HG03457 (cell line): ENCODE measurements around the gene GPR158.

Source experiments
- ATAC-seq: cut with Tn5 transposase; IDR thresholded peaks from one replicate; pipeline ENCODE4 v1.9.1; 2021; ENCODE audit warnings: moderate number of reproducible peaks; ENCODE audit not compliant: unreplicated experiment

Gene GPR158

GRCh38 chr10:25384618-25385017 is 209.8 kb downstream of the GPR158 start:
- no peak for ATAC-seq

GRCh38 chr10:25388188-25388861 is 213.5 kb downstream of the GPR158 start:
- no peak for ATAC-seq

DNA sequence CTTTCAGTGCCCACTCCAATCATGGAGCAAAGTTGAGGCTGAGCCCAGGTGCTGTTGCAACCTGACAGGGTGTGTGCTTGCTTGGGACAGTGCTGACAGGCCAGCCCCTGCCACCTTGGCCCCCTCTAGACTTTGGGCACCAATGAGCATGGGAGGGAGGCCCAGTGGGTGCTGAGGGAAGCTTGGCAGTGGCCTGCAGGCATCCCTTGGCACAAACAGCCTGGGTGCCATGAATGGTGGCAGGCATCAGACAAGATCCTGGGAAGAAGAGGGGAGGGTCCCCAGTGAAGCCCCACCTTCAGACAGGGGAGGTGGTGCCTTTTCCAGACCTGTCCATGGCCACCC is 214.0 kb downstream of the GPR158 start:
- no peak for ATAC-seq

- ATAC-seq, result no peak
Observed at GRCh38 chr10:25390733-25391132, 215.9 kb downstream of the GPR158 start.

GRCh38 chr10:25392132-25392531 is 217.3 kb downstream of the GPR158 start:
- ATAC-seq, result no peak

DNA sequence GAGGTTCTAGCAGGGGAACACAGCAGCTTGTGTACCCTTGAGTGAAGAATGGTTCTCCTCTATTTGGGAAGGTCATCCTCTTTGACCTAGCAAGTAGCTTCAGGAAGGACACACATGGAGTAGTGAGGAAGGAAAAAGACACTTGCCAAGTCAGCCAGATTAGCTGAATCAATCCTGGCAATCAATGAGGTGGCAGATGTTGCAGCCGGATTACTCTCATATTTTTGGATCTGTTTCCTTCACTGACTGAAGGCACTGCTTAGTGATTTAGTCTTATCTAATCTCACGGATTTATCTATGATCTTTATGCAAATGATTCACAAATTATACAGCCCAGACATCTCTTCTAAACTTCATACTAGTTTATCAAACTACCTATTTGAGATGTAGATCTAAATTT is 218.8 kb downstream of the GPR158 start:
- no peak for ATAC-seq

DNA sequence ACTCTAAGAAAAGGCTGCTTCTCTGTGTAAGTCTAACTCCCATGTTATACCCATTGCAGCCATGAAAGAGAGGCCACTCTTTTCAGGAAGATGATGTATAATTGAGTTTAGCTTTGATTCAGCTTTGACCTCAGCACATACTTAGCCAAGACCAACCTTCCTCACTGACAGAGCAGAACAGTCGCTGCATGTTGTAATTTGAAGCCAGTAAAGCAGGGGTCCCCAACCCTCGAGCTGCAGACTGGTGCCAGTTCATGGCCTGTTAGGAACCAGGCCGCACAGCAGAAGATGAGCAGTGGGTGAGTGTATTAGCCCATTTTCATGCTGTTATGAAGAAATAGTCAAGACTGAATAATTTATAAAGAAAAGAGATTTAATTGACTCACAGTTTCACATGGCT is 223.9 kb downstream of the GPR158 start:
- no peak for ATAC-seq

- ATAC-seq, result no peak
Observed at GRCh38 chr10:25405871-25406270, 231.1 kb downstream of the GPR158 start.

DNA sequence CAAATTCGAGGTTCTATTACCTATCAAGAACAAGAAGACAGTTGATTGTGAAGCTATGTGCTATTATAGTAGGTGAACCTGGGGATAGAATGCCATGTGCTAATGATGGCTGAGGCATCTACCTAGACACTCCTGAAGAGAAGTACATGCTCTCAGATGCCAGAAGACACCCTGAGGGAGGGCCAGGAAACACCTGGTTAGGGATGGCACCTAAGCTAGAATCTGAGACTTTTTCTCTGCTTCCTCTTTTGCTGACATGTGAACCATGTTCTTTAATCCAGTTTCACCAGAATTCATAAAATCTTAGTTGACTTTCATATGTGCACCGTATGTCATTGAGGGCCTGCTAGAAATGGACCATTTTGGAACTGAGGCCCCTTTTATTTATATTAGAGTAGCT is 242.8 kb downstream of the GPR158 start:
- no peak for ATAC-seq

GRCh38 chr10:25425776-25426175 is 251.0 kb downstream of the GPR158 start:
- ATAC-seq, result no peak

DNA sequence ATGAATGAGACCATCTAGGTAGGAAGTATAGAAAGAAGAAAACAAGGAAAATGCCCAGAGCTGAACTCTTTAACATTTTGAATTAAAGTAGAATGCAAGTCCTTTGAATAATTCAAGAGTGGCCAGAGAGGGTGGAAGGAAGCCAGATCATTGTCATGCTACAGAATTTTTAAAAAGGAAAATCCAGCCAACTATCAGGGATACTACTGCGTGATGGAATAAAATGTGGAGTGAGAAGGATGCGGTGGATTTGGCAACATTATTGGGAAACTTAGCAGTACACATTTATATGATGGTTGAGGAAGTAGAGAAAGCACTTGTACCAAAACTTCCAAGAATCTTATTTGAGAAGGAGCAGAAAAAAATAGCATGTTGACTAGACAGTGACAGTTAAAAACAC is 261.6 kb downstream of the GPR158 start:
- ATAC-seq, result no peak

DNA sequence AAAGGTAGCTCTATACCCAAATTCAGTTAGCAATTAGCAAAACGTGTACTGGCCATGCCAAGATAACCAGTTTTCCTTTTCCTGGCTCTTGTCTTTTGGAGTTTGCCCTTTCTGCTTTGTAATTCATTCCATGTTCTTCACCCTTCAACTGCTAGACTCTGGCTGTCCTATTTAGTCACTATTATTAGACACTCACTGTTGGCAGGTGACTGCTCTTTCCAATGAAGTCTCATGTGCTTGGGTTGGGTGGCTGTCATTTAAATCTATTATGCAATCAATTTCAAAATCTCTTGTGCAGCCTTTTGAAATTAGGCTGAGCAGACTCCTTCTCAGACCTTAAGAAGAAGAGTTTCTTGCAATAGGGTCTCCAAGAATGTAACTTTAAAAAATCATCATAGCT is 266.5 kb downstream of the GPR158 start:
- no peak for ATAC-seq

GRCh38 chr10:25444266-25444665 is 269.5 kb downstream of the GPR158 start:
- no peak for ATAC-seq

DNA sequence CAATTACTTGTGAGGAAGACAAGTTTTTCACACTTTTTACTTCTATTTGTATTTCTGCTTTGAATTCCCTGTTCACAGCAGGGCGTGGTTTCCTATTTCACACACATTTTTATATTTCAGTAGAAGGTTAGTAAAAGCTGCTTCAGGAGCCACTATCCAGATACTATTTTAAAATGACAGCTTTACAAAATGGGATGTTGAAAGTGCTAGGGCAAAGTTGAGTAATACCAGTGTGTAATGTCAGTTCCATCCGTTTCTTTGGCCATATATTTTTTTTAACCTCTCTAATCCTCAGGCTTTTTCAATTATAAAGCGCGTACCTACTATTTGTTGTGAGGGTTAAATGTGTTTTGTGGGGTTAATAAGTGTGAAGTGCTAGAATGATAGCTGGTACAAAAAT is 276.6 kb downstream of the GPR158 start:
- ATAC-seq, result no peak

GRCh38 chr10:25453619-25454018 is 278.8 kb downstream of the GPR158 start:
- ATAC-seq, result no peak

DNA sequence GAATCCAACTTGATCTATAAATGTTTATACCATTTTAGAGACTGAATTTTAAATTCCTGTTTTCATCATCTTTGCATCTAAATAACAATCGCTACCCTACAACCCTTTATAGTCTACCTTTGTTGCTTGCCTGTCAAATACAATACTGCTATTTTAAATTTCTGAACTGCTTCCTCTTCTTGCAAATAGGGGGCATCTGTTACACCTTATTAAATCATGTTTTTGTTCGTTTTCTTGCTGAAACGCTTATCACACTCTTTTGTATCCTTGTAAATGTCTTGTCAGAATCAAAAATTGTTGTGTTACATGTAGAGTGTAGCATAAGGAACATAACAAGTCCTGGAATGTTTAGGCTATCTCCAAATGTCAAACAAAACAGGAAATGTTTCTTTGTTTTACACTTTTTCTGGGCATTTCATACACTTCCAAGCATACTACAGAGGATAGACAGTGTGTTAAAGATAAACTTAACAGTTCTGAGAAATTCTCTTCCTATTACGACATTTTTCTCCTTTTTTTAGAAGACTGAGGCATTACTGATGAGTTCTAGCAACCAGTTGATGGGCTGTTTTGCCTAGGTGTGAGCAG is 281.3 kb downstream of the GPR158 start:
- ATAC-seq, result no peak

DNA sequence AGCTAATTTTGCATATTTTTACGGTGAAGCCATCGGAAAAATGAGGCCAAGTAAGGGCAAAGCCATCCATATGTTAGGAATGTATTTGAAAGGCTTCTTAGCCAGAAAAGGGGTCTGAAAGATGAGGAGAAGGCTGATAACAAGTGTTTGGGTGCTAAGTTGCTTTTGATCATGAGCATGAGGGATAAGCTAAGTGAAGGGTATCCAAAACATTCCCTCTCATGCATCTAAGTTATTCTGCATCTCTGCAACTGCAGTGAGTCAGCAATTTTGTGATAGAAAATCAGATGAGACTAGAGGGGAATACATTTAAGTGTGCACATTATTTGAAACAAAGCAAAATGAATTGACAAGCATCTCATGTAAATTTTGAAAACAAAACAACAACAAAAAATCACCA is 282.8 kb downstream of the GPR158 start:
- no peak for ATAC-seq

DNA sequence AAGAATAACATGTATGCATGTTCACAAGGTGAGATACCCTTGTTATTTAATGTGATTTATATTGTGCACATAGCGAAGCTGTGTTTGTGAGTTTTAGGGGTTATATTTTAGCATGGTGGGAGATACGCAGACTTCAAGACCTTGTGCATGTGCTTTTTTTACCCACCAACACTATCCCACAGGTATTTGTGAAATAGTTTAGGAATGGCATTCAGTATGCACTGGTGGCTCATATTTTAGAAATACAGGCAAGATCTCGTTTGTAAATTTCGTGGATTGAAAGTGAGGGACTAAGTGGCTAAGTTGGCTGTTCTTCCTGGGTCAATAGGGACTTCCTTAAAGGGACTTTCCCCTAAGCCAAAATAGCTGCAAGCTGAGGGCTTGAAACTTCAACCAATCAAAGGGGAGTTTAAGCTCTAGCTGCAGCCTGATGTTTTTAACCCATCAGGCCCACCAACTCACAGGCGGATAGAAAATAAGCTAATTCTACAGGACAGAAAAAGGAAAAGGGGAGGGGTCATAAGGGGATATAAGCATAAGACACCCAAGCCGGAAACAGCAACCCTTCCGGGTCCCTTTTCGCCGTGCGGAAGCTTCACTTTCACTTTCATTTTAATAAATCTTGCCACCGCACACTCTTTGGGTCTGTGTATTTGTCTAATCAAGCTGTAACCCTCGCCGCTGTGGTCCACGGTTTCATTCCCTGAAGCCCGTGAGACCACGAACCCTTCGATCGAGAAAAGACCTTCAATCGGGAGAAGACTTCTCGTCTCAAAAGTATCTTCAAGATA is 291.0 kb downstream of the GPR158 start:
- no peak for ATAC-seq

GRCh38 chr10:25467881-25468280 is 293.1 kb downstream of the GPR158 start:
- no peak for ATAC-seq

GRCh38 chr10:25481467-25481866 is 306.7 kb downstream of the GPR158 start:
- no peak for ATAC-seq

- no peak for ATAC-seq
Observed at GRCh38 chr10:25483999-25484398, 309.2 kb downstream of the GPR158 start.

GRCh38 chr10:25487266-25487665 is 312.5 kb downstream of the GPR158 start:
- ATAC-seq, result no peak
